Lower leg skin (tissue), 4 donors: ENCODE measurements around the gene ETS1. TPM values are rescaled to one million over a fixed set of nuclear protein-coding genes. Genes with fewer than 3 reads are reported as not detected.

Experiments used
- DNase-seq, 2 donors: peaks; one replicate each; pipeline ENCODE4 v3.0.0-alpha.2; 2019; ENCODE audit warnings: low spot score in 2 of 2
- H3K4me3 ChIP-seq: fragments of 200-600 bp; sonication (generic); 2 replicates; pipeline ENCODE4 v1.5.1; 2017; ENCODE audit warnings: mild to moderate bottlenecking, low read depth; ENCODE audit not compliant: poor library complexity, severe bottlenecking
- POLR2A ChIP-seq, 2 donors: fragments of 450-650 bp; IDR thresholded peaks; one replicate each; pipeline ENCODE4 v1.6.1; 2016 to 2017; ENCODE audit warnings: antibody characterized with exemption in 2 of 2, mild to moderate bottlenecking in 1 of 2, moderate library complexity in 1 of 2
- WGBS, 2 donors: methylation state at CpG; one replicate each; pipeline ENCODE4 v1.1.5; 2018; 5-methylcytosine and 5-hydroxymethylcytosine counted together
- intact Hi-C: fragments of 100-400 bp; cut with DNase I; formaldehyde crosslinking; loops from one replicate; pipeline ENCODE4 v1.15.0; 2023; ENCODE audit warnings: low total_unique reads
- total RNA-seq, 4 donors: library from RNA; depleted of rRNA; stranded (reverse); fragments of >200 nt; gene quantifications; one replicate each; pipeline ENCODE4 v1.1.0, GENCODE V29; 2016
- TF ChIP-seq, protein P1 (sequence below), 3 donors: fragments of 450-650 bp; IDR thresholded peaks; one replicate each; pipeline ENCODE4 v1.5.1; 2016; ENCODE audit warnings: antibody characterized with exemption in 3 of 3, mild to moderate bottlenecking in 3 of 3, moderate library complexity in 2 of 3

ETS1 gene
- total RNA-seq, 4 donors from 2014 or later, result 20.6 to 38.7 (median 21.8) TPM

DNA sequence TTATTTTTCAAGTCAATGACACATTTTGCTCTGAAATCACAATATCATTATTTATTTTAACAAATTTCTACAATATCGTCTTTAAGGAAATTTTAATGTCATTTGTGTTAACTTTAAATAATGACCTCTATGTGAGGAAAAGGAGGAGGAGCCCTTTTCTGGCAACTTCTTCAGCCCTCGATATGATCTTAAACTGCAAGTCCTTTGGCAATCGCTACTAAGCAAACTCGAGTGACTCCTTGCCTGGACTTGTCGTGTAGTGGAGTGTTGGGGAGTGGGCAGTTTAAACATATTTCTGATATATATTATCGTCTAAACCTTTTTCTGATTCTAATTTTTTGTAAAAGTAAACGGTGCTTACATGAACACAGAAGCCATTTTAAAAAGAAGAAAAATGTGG lies 16.7 kb downstream of the ETS1 start:
- DNase-seq, result no peak
- WGBS, 2 donors, result 40 to 43% methylated on average over 7 of the region's 7 CpGs
- no peak overlapping the region for H3K4me3 ChIP-seq
- intact Hi-C loops, result no loop called here
- TF ChIP-seq POLR2A (IDR thresholded peaks at IDR 0.05), result no peak
- TF ChIP-seq, protein P1, sequence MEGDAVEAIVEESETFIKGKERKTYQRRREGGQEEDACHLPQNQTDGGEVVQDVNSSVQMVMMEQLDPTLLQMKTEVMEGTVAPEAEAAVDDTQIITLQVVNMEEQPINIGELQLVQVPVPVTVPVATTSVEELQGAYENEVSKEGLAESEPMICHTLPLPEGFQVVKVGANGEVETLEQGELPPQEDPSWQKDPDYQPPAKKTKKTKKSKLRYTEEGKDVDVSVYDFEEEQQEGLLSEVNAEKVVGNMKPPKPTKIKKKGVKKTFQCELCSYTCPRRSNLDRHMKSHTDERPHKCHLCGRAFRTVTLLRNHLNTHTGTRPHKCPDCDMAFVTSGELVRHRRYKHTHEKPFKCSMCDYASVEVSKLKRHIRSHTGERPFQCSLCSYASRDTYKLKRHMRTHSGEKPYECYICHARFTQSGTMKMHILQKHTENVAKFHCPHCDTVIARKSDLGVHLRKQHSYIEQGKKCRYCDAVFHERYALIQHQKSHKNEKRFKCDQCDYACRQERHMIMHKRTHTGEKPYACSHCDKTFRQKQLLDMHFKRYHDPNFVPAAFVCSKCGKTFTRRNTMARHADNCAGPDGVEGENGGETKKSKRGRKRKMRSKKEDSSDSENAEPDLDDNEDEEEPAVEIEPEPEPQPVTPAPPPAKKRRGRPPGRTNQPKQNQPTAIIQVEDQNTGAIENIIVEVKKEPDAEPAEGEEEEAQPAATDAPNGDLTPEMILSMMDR (IDR thresholded peaks at IDR 0.05), result no peak

DNA sequence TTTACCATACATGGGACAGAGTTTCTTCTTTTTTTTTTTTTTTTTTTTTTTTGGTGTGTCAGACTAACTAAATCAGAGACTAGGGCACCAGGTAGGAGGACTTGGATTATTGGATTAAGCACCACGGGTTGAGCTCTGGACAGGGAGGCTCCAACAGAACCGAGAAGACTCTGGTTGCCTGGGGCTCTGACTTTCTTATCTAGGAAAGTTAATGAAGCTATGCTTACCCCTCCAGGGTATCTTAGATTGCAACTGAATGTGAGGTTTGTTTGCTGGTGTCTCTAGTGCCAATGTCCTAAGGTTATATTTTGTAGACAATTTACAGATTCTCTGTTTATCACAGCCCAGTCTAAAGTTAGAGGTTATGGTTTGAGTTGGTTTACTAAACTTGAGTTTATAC lies 18.1 kb downstream of the ETS1 start:
- H3K4me3 ChIP-seq, result no peak overlapping the region
- no peak for DNase-seq
- TF ChIP-seq, protein P1 (IDR thresholded peaks at IDR 0.05), result no peak
- no peak for TF ChIP-seq POLR2A (IDR thresholded peaks at IDR 0.05)
- WGBS, 2 donors, result 27 to 40% methylated on average over 1 to 2 of the region's 2 CpGs
- intact Hi-C loops, result no loop called here

DNA sequence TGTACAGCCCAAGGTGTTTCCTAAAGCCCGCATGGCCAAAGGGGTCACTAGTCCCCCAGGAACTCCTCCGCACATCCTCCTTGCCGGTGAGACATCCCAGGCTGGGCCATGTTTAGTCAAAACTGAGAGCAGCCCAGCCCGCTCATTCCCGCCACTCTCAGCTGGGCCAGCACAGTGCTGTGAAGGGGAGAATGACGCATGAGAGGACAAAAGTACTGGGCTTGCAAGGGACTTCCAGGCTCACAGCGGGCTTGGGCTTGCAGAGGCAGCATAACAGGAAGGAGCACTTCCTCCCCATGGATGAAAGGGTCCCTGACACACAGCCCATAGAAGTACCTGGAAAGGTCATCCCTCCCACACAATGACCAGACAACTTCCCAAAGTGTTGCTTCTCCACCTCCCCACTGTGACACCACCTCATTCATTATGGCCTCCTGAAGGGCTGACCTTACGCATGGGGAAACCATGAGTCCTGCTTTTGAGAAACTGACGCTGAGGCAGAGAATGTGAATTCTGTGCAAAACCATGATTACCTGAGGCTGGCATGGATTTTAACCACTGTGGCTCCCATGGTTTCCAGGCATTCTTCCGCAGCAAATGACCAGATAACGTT lies 19.1 kb downstream of the ETS1 start:
- no peak for DNase-seq
- intact Hi-C loops, result no loop called here

DNA sequence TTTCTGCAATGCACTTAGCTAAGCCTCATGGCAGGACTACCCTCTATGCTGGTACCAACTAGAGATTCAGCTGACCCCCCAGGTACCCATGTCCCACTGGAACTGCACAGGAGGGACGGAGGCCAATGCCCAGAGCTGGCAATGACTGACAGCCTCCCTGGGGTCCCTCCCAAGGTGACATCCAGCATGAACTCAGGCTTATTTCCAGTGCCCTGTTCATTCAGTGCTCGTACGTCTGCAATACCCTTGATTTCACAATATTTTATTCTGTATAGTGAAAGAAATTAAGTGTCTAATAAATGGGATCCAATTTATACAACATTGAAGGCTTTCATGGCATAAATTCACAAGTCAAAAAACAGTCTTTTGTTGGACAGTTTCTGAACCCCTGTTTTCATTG lies 20.2 kb downstream of the ETS1 start:
- DNase-seq, result no peak
- intact Hi-C loops, result no loop called here
- 83 to 86% methylated on average over 3 of the region's 3 CpGs for WGBS, 2 donors
- no peak overlapping the region for H3K4me3 ChIP-seq
- TF ChIP-seq, protein P1 (IDR thresholded peaks at IDR 0.05), result no peak
- TF ChIP-seq POLR2A (IDR thresholded peaks at IDR 0.05), result no peak

More for the DNA sequence above, 19.1 kb downstream of the ETS1 start:
- TF ChIP-seq, protein P1 (IDR thresholded peaks at IDR 0.05), result no peak
- TF ChIP-seq POLR2A (IDR thresholded peaks at IDR 0.05), result no peak
- H3K4me3 ChIP-seq, result no peak overlapping the region
- WGBS, 2 donors, result 82 to 86% methylated on average over 10 to 11 of the region's 11 CpGs

- no peak overlapping the region for H3K4me3 ChIP-seq
- intact Hi-C loops, result no loop called here
- no peak for DNase-seq
- 77 to 86% methylated on average over 5 of the region's 5 CpGs for WGBS, 2 donors
- TF ChIP-seq, protein P1 (IDR thresholded peaks at IDR 0.05), result no peak
- TF ChIP-seq POLR2A (IDR thresholded peaks at IDR 0.05), result no peak
Observed at GRCh38 chr11:128565881-128566280, 21.5 kb downstream of the ETS1 start.
